Measurements from ENCODE around the gene ADAMTSL2.
A peak's percentile ranks its signal among the peaks of the same experiment; 100 is the strongest.

Gene ADAMTSL2

GRCh38 chr9:133532937-133533668 is 1.4 kb upstream of the ADAMTSL2 start:
- DNase-seq (ENCODE audit: low read depth in 3 of 3, low spot score in 1 of 3), result peak; percentile 19 to 62 (median 33)

DNA sequence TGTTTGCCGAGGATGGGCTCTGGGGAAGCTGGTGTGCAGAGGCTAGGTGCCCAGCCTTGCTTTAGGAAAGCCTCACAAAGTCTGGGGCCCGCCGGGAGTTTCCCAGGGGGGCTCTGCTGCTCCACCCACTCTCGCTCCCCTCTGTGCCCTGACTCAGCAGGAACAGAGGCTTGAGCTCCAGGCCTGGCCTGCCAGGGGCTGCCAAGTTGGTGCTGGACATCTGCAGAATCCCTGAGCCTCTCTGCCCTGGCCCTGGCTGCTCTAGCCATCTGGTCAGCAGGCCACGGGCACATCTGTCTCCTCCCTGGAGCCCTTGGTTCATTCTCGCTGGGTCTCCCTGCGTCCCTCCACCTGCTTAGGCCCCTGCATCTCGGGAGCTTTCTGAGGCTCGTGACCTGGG is 647 bp upstream of the ADAMTSL2 start:
- no peak for DNase-seq (ENCODE audit: low read depth in 3 of 3, low spot score in 1 of 3)

- no peak for DNase-seq (ENCODE audit: low read depth in 3 of 3, low spot score in 1 of 3)
These were observed 888 bp downstream of the ADAMTSL2 start for GRCh38 chr9:133535306-133535877.

- DNase-seq (ENCODE audit: low read depth in 3 of 3, low spot score in 1 of 3), result no peak
These were observed 1.6 kb downstream of the ADAMTSL2 start for GRCh38 chr9:133536080-133536479.

DNA sequence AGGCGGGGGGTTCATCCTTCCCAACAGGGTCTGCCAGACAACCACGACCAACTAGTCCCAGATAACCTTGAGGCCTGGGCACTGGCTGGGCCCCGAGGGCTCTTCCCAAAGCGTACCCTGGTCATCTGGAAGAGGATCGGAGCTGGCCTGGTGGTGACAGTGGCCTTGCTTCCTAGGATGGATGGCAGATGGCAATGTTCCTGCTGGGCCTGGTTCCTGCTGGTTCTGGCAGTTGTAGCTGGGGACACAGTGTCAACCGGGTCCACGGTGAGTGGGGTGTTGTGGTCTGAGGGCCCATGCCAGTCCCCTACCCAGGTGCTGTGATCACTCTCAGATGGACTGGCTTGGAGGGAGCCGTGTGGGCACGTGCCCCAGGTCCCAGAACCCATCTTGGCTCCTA is 2.0 kb downstream of the ADAMTSL2 start:
- no peak for DNase-seq (ENCODE audit: low read depth in 3 of 3, low spot score in 1 of 3)

- DNase-seq (ENCODE audit: low read depth in 3 of 3, low spot score in 1 of 3), result no peak
These were observed 2.8 kb downstream of the ADAMTSL2 start for GRCh38 chr9:133537257-133537656.

DNA sequence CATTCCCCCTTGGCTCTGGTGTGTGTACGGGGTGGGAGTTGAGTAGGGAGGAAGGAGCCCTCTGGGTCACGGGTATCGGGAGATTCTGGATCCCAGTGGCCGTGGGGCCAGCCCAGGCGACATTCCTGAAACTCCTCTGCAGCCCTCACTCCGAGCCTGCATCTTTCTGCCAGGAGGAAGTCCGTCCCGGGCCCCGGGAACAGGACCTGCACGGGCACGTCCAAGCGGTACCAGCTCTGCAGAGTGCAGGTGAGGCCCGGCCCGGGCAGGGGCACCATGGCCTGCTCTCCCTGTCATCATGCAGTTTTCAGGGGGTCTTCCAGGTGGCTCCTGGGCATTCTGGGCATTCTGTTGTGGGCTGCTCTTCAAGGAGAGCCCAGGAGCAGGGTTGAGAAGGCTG is 3.7 kb downstream of the ADAMTSL2 start:
- DNase-seq (ENCODE audit: low read depth in 3 of 3, low spot score in 1 of 3), result no peak

- DNase-seq (ENCODE audit: low read depth in 3 of 3, low spot score in 1 of 3), result no peak
These were observed 4.6 kb downstream of the ADAMTSL2 start for GRCh38 chr9:133538851-133539833.

DNA sequence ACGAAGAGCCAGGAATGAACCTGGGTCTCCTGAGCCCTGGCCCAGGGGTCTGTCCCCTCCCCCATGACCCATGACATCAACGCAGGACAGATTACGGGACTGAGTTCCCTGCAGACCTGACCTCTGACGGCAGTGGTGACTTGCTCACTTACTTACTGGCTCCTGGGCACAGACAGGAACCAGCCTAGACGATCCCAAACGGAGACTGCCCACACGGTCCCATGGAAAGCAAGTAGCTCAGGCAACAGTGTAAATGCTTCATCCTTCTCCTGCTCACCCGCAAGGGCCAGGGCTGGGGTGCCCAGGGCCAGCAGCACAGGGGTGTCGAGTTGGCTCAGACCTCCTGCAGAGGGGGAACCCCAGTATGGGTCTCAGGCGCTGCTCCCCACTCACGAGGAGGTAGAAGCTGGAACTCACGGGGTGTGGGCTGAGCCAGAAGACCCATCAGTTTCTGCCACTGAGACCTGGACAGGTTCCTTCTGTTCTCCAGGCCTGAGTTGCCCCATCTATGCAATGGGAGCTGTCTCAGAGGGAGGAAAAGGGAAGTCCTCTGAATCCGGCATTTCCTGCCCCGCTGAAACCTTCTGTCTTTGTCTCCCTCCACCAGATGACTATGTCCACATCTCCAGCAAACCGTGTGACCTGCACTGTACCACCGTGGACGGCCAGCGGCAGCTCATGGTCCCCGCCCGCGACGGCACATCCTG is 5.6 kb downstream of the ADAMTSL2 start:
- DNase-seq (ENCODE audit: low read depth in 3 of 3, low spot score in 1 of 3), result no peak

DNA sequence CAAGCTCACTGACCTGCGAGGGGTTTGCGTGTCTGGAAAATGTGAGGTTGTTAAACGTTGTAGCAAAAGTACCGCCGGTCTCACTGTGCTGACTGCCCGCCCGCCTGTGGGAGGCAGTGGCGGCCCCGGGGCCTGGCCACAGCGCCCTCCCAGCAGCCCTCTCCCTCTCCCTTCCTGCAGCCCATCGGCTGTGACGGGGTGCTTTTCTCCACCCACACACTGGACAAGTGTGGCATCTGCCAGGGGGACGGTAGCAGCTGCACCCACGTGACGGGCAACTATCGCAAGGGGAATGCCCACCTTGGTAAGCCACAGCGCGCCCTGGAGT is 6.2 kb downstream of the ADAMTSL2 start:
- DNase-seq (ENCODE audit: low read depth in 3 of 3, low spot score in 1 of 3), result no peak

- no peak for DNase-seq (ENCODE audit: low read depth in 3 of 3, low spot score in 1 of 3)
These were observed 7.5 kb downstream of the ADAMTSL2 start for GRCh38 chr9:133542002-133542401.

DNA sequence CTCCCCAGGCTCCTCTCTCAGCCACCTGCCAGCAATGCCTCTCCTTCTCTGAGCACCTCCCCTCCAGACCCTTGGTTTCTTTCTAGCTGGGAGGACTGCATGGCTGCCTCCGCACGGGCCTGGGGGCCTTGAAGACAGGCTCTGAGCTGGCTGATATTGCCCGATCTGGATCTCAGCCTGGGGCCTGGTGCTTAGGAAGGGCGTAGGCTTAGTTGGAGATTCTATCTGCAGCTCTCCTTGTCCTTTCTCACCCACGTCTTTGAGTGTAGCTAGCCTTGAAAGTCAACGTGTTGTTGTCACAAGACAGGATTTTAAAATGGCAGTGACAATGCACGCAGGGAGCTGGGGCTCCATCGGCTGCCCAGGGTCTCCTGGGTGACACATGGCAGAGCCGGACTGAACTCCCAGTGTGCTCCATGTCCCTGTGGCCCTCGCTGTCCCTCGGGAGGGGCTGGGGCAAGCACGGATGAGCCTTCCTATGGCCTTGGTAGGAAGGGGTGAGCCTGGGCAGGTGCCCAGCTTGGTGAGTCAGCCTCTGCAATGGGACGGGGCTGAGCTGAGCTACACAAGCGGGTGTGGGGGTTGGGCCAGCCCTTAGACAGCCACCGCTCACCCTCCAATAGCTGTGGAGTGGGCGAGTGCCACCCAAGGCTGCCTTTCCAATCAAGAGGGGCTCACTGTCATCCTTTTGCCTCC is 9.4 kb downstream of the ADAMTSL2 start:
- DNase-seq (ENCODE audit: low read depth in 3 of 3, low spot score in 1 of 3), result no peak

- no peak for DNase-seq (ENCODE audit: low read depth in 3 of 3, low spot score in 1 of 3)
These were observed 11.2 kb downstream of the ADAMTSL2 start for GRCh38 chr9:133545494-133546286.

- DNase-seq (ENCODE audit: low read depth in 3 of 3, low spot score in 1 of 3), result no peak
These were observed 11.8 kb downstream of the ADAMTSL2 start for GRCh38 chr9:133546287-133546680.

- no peak for DNase-seq (ENCODE audit: low read depth in 3 of 3, low spot score in 1 of 3)
These were observed 12.6 kb downstream of the ADAMTSL2 start for GRCh38 chr9:133547116-133547515.

- no peak for DNase-seq (ENCODE audit: low read depth in 3 of 3, low spot score in 1 of 3)
These were observed 16.9 kb downstream of the ADAMTSL2 start for GRCh38 chr9:133551446-133551845.

DNA sequence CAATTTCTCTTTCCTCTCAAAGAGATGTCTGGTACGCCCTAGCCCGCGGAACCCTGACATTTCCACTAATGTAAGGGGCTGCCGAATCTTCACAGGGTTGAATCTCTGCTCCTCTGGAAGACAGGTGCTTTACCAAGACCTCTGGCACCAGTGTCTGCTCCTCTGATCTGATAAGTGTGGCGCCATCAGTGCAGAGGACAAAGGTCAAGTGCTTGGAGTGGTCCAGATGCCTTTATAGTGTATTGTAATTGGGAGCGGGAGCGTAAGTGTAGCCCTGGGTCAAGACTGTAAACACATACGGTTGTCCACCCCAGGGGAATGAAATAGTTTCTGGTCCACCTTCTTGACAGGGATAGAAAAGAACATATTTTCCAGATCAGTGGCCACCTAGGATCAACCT is 17.7 kb downstream of the ADAMTSL2 start:
- no peak for DNase-seq (ENCODE audit: low read depth in 3 of 3, low spot score in 1 of 3)

- DNase-seq (ENCODE audit: low read depth in 3 of 3, low spot score in 1 of 3), result no peak
These were observed 18.6 kb downstream of the ADAMTSL2 start for GRCh38 chr9:133553123-133553522.

GRCh38 chr9:133553973-133554713 is 19.6 kb downstream of the ADAMTSL2 start:
- no peak for DNase-seq (ENCODE audit: low read depth in 3 of 3, low spot score in 1 of 3)
